ENCODE results near the gene ATF7. TPM values are rescaled to one million over a fixed set of nuclear protein-coding genes. Genes with fewer than 3 reads are reported as not detected.

Gene ATF7
- 9.0 and 15.2 TPM in 2 replicates for total RNA-seq

GRCh38 chr12:53625946-53626701 lies at the start of gene ATF7:
TSS of gene ATF7 (minus strand) at chr12:53626382. CDS start at chr12:53601000, 25,382 bp downstream.

GRCh38 chr12:53506881-53507602 lies 119.1 kb downstream of the ATF7 start, which contains the start of gene NPFF:
TSS of gene NPFF (minus strand) at chr12:53507484. CDS start at chr12:53507474, 10 bp downstream.

GRCh38 chr12:53500776-53501614 lies 125.2 kb downstream of the ATF7 start, which contains the start of gene TARBP2:
TSS of gene TARBP2 (plus strand) at chr12:53501283. CDS start at chr12:53501409, 126 bp downstream.

GRCh38 chr12:53499266-53500141 lies 126.7 kb downstream of the ATF7 start, which contains the start of gene MAP3K12:
TSS of gene MAP3K12 (minus strand) at chr12:53499458. CDS start at chr12:53487391, 12,067 bp downstream.

Other genes with a start within 250 kb of the ATF7 start
- gene SP1, start 246.2 kb downstream of the ATF7 start, total RNA-seq, result 26.0 and 28.4 TPM in 2 replicates
- not detected in 2 replicates for gene AMHR2, start 202.5 kb downstream of the ATF7 start, total RNA-seq
- gene PRR13, start 184.6 kb downstream of the ATF7 start, total RNA-seq, result 28.5 and 31.8 TPM in 2 replicates
- 152 and 259 TPM in 2 replicates for gene PCBP2, start 174.3 kb downstream of the ATF7 start, total RNA-seq
- 26.6 TPM in 2 replicates for gene MAP3K12, start 126.9 kb downstream of the ATF7 start, total RNA-seq
- 42.2 and 47.0 TPM in 2 replicates for gene TARBP2, start 125.1 kb downstream of the ATF7 start, total RNA-seq
- not detected in 2 replicates for gene NPFF, start 118.9 kb downstream of the ATF7 start, total RNA-seq
- 103 and 115 TPM in 2 replicates for gene ATP5MC2, start 49.7 kb upstream of the ATF7 start, total RNA-seq
- 85.7 and 109 TPM in 2 replicates for gene CALCOCO1, start 101.1 kb upstream of the ATF7 start, total RNA-seq
- gene CISTR, start 125.6 kb upstream of the ATF7 start, total RNA-seq, result not detected in 2 replicates

All from aortic smooth muscle cell (primary cell).